ENCODE results near the gene PFN2.
"Not testable (repeated sequence)": the region's sequence is repeated elsewhere in the genome, so short reads cannot be mapped to it uniquely, and the experiment has no call there.

The PFN2 gene

DNA sequence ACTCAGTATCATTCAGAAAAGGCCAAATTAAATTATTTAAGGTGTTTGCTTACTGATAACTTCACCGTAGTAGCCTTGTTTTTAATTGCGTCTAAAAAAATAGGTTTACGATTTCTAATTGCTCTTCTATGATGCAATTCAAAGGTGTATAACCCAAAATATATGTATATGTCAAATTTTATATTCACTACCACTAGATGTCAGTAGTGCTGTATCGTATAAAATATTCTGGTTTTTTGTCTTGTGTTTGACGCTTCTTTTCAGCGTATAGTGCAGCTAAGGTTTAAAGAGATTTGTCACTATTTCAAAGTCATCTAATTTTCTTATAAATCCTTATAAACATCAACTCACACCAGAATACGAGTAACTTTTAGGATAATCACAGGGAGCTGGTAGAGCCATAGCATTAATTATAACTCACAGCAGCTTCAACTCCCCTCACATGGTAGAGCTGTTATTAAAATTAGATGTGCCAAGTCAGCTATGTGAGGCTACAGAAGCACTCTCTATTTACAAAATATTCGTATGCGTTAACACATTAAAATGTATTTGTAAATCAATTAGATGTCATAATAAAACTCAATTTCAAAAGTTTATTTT lies 3.5 kb downstream of the PFN2 start:
- peak; percentile 50 for DNase-seq

DNA sequence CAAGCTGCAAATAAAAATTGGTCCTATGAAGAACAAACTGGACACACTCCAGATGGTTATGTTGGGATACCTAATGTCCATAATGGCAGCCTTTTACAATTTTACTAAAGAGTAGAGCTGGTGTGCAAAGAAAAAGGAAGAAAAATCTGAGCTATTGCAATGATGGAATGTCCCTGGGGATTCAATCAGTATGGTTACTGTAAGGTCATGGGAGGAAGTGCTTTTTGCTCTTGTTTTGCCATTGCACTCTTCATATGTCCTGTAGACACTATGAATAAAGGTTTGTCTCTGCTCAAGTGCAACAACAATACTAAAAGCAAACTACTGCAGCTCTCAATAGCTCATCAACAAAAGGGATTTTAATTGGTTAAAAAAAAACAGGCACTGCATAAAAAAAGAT lies 5.4 kb downstream of the PFN2 start:
- no peak for DNase-seq

DNA sequence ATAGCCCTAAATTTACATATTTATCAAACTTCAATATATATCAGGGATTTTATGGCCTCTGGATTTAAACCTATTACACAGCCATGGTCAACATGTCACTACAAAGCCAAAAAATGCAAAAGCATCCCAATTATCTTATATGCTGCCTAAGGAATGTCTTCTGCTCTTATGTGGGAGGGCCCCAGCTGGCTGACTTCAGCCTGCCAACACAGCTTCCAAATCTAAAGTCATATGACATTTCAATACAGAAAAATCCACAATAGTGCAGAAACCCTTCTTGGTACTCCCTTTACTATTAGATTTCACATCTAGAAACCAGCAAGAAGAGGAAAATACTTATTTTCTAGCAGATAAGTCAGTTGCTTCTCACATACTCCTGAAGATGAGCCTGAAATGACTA lies 6.4 kb downstream of the PFN2 start:
- no peak for DNase-seq

DNA sequence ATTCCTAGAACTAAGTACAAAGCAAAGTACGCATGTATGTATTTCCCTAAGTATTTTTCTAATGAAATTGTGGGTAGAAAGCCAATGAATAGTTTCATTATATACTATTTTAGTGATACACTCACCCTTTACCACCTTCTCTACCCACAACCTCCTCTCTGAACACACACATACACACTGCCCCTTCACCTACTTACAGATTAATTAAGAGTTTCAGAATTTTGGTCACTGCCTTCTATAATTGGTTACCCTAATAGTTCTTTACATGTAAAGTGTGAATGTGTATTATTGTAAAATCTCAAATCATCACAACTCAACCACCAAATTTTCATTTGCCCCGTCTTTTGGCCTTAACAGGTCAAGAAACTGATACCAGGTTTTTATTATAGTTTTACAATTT lies 7.2 kb downstream of the PFN2 start:
- no peak for DNase-seq

DNA sequence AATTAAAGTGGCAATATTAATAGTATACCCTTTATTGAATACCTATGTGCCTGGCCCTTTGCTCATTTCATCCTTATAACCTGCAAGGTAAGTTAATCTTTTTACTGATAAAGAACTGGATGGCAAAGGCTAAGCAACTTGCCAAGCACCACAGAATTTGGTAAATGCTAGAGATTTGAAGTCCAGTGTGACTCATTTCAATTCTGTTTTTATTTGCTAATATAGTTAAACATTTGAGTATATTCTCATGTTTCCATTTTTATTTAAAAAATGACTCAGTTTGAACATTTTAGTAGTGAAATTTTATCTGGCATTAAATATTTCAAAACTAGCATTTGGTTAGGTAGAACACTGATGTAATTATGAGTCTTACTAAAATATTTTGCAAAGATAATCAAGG lies 11.3 kb downstream of the PFN2 start:
- no peak for DNase-seq

DNA sequence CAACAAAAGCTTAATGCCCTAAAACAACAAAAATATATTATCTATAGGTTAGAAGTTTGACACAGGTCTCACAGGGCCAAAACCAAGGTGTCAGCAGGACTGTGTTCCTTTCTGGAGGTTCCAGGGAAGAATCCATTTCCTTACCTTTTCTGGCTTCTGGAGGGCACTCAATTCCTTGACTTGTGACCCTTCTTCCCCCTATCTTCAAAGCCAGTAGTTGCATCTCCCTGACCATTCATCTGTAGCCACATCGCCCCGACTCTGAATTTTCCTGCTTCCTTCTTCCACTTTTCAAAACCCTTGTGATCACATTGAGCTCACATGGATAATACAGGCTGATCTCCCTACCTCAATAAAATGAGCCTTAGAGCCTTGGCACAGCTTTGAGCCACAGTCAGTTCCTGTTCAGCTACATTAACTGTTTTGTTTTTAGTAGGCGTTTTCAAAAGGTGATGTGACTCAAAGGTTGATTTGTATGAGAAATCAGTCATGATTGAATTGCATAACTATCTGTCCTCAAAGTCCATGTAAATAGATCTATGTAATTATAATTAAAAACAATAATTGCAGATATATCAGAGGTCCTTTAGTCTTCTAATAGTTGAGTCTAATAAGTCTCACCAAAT lies 12.4 kb downstream of the PFN2 start:
- DNase-seq: no peak

DNA sequence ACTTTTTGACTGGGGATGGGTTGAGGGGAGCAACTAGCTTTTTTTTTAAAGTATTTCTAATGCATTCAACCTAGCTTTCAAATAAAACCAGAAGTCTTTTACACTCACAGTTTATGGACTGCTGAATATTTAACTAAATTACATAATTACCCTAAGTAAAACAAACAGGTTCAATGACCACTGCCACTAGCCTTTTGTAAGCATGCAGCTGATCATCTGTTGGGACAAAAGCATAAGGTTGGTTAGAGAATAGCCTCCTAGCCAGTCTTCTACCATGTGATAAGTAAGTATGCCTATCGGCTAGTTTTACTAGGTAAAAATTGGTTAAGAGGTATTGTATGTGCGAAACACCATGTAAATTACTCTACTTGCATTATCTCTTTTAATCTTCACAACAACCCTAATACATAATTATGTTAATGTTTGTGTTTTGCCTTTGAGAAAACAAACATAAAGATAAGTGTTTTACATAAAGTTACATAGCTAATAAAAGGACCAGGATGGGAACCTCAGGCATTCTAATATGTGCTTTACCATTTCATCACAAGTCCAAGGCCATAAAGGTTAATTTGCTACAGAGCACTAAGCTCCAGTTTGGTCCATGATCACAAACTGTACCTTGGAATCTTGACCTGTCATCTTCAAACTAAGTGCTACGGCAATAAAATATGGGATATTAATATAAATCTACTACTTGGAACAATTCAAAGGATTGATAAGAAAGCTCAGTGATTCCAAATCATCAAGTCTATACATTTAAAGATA lies 13.2 kb downstream of the PFN2 start:
- DNase-seq: no peak

DNA sequence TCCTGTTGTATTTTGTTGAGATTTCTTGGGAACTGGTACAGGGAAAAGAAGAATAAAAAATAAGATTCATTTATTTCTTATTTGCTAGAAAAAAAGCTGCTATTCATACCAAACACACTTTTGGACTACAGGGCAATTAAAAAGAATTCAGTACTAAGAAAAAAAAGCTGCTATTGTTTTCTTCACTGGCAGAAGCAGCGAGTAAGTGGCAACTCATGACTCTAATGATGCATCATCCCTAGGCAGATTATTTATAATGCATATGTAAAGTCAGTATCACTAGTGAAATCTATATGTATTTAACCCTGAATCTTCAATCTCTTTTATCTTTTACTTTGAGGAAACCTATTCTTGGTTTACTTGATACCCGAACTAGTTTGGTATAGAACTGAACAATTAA lies 15.2 kb downstream of the PFN2 start:
- DNase-seq: no peak

DNA sequence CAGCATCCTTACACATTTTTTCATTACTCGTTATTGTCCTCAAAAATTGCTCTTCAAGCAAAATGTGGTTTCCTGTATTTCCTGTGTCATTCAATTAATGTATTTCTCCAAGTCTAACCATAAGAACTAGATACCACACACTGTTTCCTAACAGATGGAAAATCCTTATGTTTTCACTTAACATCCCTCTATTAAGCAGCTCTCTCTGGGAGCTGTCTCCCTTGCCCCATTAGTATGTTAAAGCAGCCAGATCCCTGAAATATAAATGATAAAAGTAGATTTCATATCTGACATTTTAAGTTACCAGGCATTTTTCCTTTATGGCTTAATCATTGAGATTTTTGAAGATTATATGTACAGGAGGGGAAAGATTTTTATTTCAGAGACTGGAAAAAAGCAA lies 15.9 kb downstream of the PFN2 start:
- DNase-seq: no peak

DNA sequence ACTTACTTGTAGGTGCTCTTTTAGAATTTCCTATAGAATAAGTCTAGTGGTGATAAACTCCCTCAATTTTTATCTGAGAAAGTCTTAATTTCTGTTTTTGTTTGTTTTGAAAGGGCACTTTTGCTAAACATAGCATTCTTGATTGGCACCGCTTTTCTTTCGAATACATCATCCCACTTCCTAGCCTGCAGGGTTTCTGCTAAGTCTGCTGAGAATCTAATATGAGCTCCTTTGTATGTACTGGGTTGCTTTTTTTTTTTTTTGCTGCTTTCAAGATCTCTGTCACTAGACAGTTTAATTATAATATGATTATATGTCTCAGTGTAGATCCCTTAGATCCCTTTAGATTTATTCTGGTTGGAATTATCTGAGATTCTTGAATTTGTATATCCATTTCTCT lies 21.5 kb downstream of the PFN2 start:
- DNase-seq: no peak

DNA sequence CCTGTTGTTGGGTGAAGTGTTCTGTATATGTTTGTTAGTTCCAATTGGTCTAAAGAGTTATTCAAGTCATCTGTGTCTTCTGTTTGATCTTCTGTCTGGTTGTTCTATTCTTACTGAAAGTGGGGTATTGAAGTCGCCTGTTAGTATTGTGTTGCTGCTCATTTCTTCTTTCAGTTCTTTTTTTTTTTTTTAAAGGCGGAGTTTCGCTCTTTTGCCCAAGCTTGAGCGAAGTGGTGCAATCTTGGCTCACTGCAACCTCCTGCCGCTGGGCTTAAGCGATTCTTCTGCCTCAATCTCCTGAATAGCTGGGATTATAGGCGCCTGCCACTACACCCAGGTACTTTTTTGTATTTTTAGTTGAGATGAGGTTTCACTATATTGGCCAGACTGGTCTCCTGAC lies 23.5 kb downstream of the PFN2 start:
- no peak for DNase-seq

DNA sequence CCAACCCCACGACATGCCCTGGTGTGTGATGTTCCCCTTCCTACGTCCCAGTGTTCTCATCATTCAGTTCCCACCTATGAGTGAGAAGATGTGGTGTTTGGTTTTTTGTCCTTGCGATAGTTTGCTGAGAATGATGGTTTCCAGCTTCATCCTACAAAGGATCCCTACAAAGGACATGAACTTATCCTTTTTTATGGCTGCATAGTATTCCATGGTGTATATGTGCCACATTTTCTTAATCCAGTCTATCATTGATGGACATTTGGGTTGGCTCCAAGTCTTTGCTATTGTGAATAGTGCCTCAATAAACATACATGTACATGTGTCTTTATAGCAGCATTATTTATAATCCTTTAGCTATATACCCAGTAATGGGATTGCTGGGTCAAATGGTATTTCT lies 26.7 kb downstream of the PFN2 start:
- not testable (repeated sequence) for DNase-seq

DNA sequence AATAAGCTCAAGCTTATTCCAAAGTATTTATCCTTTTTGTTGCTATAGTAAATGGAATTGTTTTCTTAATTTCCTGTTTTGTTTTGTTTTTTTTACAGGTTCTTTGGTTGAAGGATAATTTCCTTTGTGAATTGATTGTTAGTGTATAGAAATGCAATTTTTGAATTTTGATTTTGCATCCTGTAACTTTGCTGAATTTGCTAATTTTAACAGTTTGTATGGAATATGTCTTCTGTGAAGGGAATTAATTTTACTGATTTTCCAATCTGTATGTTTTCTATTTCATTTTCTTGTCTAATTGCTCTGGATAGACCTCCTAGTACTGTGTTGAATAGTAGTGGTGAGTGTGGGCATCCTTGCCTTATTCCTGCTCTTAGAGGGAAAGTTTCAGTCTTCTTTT lies 28.3 kb downstream of the PFN2 start:
- no peak for DNase-seq

DNA sequence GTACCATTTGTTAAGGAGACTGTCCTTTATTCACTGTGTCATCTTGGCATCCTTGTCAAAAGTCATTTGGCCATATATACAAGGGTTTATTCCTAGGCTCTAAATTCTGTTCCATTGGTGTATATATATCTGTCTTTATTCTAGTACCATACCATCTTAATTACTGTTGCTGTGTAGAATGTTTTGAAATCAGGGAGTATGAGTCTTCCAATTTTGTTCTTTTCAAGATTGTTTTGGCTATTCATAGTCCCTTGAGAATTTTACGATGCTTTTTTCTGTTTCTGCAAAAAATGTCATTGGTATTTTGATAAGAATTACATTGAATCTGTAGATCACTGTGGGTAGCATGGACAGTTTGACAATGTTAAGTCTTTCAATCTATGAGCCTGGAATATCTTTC lies 28.7 kb downstream of the PFN2 start:
- no peak for DNase-seq

DNA sequence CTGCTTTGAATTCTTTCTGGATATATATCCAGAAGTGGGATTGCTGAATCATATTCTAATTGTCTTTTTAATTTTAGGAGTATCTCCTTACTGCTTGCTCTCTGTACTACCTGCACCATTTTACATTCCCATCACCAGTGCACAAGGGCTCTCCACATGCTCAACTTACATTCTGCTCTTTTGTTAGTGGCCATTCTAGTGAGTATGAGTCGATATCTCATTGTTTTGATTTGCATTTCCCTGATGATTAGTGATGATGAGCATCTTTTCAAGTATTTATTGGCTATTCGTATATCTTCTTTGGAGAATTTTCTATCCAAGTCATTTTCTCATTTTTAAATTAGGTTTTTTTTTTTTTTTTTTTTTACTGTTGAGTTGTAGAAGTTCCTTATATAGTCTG lies 29.5 kb downstream of the PFN2 start:
- DNase-seq: no peak

DNA sequence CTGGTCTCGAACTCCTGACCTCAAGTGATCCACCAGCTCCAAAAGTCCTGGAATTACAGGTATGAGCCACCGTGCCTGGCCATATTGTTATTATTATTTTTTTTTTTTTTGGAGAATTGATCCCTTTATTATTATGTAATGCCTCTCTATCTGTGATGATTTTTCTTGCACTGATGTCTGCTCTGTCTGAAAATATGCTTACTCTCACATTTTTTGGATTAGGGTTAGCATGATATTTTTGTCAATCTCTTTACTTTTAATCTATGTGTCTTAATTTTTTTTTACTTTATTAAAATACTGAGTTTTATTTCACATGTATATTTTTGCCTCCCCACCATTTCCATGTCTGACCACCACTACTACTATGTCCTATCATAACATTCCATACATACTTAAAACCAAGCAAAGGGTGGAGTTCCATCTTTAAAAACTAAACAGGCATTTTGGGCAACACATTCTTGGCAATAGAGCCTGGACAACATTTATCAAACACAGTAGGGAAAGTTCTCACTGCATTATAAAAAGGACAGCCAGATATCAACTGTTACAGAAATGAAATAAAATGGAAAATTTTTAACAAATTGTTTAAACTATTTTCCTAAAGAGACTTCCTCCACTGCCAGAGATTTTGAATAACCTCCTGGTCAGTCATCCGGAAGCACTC lies 32.2 kb downstream of the PFN2 start:
- not testable (repeated sequence) for DNase-seq

DNA sequence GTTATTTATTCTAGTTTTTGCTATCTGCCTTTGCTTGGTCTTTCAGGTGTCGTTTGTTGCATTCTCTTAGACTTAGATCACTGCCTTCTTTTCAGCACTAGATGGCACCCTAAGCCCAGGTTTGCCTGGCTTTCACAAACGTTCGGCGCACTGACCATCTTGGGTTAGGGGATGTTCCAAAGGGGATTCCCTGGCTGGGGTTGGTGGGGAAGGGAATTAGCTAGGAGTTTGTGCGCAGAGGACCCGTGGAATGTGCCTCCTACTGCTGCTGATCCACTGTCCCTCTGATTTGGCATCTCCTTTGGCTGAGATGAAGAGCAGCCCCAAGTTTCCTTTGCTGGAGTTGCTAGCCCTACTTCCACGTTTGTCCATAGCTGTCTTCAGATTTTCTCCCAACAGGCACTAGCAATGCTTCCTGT lies 33.9 kb downstream of the PFN2 start:
- peak; percentile 13 for DNase-seq

DNA sequence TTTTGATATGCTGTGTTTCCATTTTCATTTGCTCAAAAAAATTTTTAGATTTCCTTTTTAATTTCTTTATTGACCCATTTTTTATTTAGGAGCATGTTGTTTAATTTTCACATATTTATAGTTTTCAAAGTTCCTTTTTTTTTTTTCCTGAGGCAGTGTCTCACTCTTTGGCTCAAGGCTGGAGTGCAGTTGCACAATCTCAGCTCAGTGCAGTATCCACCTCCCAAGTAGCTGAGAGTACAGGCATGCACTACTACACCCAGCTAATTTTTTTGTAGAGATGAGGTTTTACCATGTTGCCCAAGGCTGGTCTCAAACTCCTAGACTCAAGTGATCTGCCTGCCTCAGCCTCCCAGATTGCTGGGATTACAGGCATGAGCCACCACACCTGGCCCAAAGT lies 36.2 kb downstream of the PFN2 start:
- no peak for DNase-seq

DNA sequence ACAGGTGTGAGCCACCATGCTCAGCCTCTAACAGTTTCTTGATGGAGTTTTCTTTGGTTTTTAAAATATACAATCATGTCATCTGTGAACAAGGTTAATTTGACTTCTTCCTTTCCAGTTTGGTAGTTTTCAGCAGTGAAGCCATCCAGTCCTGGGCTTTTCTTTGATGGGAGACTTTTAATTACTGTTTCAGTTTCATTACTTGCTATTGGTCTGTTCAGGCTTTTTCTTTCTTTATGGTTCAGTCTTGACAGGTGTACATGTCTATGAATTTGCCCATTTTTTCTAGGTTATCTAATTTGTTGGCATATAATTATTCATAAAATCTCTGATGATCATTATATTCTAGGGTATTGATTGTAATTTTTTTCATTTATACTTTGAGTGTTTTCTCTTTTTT lies 36.8 kb downstream of the PFN2 start:
- DNase-seq: no peak

DNA sequence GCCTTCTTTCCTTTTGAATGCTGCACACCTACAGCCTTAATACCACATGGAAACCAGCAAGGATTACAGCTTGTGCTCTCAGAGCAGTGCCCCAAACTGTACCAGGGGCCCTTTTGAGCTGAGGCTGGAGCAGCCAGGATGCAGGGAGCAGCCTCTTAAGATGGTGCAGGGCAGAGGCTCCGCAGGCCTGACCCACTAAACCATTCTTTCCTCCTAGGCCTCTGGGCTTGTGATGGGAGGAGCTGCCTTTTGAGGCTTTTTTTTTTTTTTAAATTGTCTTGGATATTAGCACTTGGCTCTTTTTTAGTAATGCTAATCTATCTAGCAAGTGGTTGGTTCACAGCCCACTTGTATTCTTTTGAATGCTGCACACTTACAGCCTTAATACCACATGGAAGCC lies 37.7 kb downstream of the PFN2 start:
- no peak for DNase-seq

DNA sequence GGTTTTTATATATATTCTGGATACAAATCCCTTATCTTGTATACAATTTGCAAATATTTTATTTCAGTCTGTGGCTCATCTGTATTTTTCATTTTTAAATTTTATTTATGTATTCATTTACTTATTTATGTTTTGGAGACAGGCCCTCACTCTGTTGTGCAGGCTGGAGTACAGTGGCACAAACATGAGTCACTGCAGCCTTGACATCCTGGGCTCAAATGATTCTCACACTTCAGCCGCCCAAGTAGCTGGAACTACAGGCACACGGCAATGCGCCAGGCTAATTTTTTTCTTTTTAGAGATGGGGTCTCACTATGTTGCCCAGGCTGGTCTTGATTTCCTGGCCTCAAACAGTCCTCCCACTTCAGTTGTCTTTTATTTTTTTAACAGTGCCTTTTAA lies 50.6 kb downstream of the PFN2 start:
- DNase-seq: no peak

DNA sequence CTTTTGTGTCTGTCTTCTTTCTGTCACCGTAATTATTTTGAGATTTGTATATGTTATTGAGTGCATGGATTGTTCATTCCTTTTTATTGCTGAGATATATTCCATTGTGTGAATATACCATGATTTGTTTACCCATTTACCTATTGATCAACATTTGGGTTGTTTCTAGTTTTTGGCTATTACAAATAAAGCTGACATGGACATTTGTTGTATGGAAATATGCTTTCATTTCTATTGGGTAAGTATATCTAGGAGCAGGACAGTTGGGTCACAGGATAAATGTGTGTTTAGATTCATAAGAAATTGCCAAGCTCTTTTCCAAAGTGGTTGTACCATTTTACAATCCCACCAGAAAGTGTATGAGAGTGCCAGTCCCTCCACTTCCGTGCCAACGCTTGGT lies 51.2 kb downstream of the PFN2 start:
- no peak for DNase-seq

DNA sequence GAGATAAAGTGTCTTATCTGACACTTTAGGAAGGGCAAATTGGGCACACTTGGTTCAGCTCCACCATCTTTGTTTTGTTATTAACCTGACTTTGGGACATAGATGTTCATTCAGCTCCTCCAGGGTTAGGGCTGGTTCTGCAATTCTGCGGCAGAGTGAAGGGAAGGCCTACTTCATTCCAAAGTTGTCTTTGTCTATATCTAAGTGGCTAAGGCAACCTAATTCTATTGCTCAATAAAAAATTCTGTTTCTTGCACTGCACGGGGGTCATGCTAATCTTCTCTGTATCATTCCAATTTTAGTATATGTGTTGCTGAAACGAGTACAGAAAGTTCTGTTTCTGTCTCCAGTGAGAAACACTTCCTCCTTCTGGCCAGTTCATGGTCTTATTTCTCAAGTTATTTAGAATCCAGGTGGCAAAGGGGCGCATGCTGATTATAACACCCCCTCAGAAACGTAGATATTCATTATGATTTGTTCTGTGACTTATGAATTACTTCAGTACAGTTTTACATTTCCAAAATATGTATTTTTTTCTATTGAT lies 53.5 kb downstream of the PFN2 start:
- no peak for DNase-seq

Data from NCI-H1092 treated with DMSO at 0.1 percent for 48 hours (cell line).